ENCODE data around the gene NACC2.
"Not testable (repeated sequence)": the region's sequence is repeated elsewhere in the genome, so short reads cannot be mapped to it uniquely, and the experiment has no call there.

Gene NACC2

DNA sequence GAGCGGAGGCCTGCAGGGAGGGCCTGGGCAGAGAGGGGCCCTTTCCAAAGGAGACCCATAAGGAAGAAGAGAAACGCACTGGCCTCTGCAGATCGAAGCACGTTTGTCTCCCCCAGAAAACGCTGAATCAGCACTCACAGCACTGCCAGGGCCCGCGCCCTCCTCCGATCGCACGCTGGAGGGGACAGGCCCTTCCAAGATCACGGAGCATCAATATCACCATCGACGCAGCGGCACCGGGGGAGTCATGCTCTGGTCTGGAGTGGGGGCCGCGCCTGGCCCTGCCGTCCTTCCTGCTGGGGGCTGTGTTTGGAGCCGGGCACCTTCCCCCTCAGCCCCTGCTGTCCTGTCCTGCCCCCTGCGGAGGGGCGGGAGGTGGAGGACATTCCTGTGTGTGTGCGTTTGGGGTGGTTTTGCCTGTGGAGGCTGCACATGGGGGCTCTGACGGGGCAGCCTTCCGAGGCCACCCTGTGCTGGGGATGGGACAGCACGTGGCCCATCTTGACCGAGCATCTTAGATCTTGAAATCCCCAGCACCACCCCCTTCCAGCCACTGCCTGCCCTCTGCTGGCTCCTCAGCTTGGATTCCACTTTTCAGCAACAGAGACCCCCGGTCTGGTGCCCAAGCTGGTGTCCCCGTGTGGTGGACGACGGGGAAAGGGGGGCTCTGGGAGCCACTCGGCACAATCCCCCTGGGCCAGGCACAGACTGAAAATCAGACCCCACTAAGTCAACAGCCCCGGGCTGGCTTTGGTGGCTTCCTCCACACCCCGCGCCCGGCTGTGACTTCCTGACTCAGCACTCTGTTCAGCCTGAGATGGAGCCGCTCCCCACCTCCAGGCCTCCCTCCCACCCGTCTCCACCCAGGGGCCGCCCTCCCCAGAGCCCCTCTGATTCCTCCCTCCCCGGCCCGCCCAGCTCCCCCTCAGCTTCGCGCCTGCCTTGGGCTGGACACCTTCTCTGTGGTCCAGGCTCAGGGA, 15.3 kb upstream of the NACC2 start:
- DNase-seq (ENCODE audit: low read depth) = no peak

DNA sequence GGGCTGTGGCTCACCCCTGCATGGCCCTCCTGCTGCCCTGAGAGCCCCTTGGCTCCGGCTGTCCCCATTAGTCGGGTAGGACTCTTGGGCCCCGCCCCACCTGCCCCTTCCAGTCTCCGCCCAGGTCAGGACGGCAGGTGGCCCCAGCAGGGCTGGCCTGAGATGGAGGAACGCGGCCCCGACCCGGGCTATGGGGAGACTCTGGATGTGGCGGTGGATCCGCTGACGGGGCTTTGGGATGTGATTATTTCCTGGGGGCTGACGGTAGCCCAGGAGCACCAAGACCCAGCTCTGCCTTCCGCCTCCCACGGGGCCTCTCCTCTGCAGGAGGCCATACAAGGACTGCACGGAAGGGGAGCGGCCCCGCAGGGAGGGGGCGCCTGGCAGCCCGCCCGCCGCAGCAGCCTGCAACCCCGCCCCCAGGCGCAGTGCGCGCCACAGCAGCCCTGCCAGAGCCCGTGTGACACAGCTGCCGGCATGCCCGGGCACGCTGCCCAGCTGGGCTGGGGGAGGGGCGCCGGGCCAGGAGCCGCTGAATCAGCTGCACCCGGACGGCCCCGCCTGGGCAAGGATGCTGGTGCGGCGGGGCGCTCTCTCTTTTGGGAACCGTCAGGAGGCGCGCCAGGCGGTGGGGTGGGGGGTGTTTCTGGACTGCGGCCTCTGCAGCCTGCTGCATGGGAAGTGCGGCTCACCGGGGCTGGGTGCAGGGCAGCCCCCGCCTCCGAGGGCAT, 14.4 kb upstream of the NACC2 start:
- DNase-seq (ENCODE audit: low read depth) = peak; percentile 79

DNA sequence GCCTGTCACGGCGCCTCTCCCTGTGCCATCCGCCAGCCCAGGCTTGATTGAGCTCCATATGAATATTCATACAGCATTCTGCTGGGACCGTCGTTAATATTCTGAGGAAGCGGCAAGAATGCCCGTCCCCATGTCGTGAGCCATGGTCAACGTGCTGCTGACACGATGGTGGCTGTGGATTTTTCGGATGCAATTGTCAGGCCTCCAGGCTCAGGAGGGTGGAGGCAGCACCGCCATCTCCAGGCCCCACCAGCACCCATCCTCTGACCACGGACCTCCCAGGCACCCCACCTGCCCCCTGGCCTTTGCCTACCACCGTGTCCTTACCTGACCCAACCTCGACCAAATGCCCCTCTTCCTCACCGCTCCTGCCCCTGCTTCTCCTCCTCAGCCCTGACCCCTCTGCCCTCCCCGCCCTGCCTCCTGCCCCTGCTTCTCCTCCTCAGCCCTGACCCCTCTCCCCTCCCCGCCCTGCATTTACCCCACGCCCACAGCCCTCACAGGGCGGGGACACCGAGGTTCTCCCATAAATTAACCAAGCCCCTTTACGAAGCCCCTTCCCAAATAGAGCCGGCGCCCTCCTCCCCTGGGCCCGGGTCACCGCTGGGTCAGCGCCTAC, 13.7 kb upstream of the NACC2 start:
- DNase-seq (ENCODE audit: low read depth) = no peak

DNA sequence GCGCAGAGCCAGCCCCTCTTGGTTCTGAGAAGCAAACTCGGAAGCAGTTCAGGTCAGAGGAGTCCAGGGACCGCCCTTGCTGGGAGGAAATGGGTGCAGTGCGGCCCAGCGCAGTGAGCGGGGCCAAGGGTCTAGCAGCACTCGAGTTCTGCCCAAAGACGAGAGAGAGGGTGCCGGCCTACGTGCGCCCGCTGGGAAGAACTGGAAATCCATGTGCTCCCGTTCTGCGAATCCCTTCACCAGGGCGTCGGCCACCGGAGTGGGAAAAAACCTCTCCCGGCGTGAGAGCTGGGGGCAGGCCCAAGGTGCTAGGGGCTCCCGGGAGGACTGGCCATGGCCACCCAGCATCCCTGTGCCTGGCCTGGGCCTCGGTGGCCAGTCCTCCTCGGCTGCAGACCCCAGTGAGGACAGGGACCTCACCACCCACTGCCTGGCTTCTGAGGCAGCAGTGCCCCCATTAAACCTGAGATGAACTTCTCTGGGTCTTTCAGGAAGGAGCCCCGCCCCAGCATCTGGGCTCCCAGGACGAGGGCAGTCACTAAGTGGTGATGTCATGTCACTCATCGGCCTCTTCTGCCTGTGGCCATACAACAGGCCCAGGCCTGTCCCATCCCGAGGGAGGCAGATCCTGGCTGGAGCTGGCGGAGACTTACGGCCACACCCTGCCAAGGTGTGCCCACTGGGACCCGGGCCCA, 13.0 kb upstream of the NACC2 start:
- DNase-seq (ENCODE audit: low read depth) = no peak

DNA sequence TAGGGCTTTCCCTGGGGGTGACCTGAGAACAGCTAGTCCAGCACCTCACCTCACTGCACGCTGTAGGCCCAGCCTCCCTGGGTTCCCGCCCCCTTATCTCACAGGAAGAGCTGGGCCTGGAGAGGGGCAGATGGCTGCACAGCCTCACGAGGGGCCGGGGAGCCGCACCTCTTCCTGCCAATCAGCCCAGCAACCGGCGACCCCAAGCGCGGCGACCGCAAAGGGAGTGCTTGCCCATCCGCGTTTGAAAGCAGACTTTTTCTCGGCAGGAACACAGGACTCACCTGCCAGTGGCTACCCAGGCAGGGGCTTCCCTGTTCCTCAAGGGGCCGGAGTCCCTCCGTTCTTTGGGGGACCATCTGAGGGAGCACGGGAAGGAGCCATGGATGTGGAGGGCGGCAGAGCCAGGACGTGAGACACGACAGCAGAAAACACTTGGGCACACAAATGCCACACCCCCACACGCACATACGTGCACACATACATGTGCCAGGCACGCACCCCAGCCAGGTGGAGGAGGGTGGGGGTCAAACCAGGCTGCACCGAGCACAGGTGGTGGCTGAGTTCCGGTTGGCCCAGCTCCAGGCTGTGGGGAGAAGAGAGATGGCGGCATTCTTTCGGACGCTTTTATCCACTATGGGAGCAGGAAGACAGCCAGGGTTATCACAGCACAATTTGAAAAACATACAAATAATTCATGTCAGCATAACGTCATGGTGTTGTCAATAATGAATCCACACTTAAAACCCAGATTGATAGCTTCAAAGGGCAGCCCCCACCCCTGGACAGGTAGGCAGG, 12.3 kb upstream of the NACC2 start:
- no peak for DNase-seq (ENCODE audit: low read depth)

DNA sequence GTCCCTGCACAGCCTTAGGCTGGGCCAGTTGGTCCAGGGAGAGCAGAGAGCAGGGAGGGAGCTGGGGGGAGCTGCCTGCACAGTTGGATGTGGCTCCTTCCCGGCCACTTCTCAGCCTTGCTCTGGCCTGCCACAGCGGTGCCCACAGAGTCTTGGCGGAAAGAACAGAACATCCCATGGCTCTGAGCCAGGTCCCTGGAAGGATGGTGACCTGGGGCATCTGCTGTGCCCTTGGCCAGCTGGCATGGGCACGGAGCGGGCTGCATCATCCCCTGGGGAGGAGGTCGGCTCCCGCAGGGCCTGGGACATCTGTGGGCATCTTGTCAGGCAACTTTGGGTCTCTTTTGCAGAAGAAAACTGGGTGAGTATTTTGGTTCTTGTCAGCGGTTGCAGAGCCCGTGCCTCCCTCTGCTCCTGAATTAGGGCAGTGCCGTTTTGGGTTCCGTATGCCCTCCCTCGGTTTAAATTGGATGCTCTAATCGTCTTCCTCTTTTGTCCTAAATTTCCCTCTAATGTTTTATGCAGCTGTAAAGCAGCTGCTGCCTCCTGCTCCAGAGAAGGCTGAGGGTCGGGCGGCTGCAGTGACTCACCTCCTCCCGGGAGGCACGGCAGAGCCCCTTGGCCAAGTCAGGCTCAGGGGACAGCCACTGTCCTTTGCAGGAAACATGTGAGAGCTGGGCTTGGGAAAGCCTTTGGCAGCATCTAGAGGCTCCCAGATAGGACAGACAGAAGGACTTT, 10.5 kb upstream of the NACC2 start:
- no peak for DNase-seq (ENCODE audit: low read depth)

DNA sequence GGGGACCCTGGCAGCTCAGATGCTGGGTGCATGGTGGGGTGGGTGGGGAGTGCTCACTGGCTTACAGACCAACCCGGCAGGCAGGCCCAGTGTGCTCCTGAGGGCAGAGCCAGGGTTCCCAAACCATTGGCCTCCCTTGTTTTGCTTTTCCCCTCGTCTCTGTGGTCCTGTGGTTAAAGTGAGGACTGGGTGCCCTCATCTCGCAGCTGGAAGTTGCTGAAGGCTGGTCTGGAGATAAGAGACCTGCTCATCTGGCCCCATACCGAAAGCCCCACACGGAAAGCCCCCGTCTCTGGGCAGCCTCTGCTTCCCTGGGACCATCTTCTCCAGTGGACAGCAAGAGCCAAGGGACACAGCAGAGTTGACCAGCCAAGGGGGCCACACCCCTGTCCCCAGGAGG, 9.8 kb upstream of the NACC2 start:
- no peak for DNase-seq (ENCODE audit: low read depth)

DNA sequence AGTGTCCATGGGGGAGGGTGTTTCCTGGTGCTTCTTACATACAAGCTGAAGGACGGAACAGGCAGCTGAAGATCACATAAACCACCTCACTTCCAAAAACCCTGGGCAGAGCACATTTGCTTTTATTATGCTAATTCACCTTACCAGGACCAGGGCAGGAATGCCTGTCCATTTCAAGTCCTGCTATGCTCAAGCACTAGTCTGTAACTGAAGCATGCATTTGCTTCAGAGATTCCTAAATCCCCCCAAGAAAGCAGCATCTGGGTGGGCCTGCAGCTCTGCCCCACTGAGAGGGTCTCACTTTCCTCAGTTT, 9.4 kb upstream of the NACC2 start:
- DNase-seq (ENCODE audit: low read depth) = no peak

DNA sequence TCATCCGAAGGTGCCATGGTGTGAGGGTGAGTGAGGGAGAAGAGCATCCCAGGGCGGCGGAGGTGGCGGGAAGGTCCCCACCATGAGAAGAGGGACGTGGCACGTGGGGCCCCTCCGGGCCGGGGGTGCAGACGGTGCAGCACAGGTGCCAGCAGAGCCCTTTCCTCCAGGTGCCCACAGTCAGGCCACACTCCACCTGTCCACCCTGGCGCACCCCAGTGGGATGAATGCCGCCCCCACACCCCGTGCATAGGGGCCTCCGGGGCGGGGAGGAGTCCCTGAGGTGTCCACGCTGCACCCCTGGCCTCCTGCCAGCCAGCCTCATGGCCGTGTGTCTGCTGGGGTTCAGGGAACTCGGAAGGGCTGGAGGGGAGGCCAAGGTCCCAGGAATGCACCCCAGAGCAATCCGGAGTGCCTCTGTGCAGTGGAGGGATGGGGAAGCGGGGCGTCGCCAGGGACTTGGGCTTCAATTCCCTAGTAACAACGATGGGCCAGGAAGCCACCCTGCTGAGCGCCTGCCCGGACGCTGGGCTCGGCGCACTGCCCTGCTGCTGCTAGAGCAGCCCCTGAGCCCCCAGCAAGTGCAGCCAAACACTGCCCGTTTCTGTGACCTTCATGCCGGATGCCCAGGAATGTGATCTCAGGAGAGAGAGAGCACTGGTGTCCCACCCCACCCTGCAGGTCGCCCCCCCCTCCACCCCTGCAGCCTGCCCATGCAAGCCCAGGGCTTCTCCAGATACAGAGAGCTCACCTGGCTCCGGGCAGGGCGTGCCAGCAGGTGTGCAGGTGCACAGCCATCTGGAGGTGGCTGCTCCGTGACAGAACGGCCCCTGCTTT, 8.8 kb upstream of the NACC2 start:
- DNase-seq (ENCODE audit: low read depth) = no peak

DNA sequence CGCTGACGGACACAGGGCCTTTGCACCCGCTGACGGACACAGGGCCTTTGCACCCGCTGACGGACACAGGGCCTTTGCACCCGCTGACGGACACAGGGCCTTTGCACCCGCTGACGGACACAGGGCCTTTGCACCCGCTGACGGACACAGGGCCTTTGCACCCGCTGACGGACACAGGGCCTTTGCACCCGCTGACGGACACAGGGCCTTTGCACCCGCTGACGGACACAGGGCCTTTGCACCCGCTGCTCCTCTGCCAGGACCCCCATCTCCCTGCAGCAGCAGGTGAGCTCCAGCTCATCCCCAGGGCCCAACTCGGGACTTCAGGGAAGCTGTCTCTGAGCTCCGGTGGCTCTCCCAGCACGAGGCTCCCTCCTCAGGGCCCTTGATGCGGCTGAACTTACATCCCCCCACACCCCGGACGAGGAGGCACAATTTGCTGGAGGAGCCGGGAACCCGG, 6.6 kb upstream of the NACC2 start:
- DNase-seq (ENCODE audit: low read depth) = not testable (repeated sequence)

DNA sequence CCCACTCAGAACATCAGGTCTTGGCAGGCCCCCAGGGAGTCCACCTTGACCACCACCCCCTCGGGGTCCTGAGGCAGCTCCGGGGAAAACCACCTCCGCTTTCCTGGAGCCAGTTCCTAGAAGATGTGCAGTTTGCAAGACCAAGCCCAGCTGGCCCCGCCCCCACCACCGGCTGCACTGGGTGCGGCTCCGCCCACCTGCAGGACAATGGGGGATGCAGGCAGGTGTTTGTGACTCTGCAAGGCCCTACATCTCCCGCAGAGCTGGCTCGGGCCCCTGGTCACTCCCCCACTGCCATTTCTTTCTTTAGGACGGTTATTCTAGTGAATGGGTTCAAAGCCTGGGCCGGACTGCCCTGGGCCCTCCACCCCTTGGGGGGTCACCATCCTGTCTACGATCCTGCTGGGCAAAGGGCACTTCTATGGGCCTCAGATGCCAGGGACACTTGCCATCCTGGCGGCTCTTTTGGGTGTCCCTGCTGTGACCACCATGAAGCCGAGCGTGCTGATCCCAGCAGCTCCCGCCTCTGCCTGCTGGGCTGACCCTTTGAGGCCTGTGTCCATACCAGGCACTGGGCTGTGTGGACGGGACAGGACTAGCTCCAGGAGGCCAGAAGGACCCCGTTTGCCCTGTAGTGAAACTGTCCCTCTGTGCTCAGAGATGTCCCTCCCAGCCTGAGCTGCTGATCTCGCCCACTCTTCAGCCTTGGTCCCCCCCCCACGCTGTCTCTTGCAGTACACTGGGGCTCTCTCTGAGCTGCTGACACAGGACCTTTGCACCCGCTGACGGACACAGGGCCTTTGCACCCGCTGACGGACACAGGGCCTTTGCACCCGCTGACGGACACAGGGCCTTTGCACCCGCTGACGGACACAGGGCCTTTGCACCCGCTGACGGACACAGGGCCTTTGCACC, 5.9 kb upstream of the NACC2 start:
- no peak for DNase-seq (ENCODE audit: low read depth)

DNA sequence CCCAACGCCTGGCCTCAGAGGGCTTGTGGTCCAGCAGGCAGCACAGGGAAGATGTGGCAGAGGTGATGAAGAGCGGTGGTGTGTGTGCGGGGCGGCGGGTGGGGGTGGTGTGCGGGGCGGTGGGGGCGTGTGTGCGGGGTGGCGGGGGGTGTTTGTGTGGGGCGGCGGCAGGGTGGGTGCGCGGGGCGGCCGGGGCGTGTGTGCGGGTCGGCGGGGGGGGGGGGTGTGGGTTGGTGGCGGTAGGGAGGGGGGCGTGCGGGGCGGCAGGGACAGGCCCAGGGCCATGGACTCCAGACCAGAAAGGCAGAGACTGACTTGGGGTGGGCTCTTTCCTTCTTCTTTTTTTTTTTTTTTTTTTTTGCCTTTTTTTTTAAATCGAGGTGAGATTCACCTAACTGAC, 4.5 kb upstream of the NACC2 start:
- DNase-seq (ENCODE audit: low read depth) = no peak

DNA sequence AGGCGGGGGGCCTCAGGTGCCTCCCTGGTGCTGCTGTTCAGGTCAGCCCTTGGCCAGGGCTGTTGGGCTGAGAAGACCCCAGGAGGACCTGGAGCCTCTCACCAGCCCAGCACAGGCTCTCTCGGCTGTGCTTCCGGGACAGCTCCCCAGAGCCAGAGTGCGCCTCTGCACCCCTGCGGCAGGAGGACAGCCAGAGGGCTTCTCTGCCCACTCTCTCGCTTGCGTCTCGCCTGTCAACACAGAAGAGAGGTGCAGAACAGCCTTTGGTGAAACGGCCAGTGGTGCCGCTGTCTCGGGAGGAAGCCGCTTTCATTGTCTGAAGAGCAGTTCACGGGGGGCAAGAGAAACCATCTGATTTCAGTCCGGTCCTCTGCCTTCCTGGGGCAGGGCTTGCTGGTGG, 3.8 kb upstream of the NACC2 start:
- no peak for DNase-seq (ENCODE audit: low read depth)

DNA sequence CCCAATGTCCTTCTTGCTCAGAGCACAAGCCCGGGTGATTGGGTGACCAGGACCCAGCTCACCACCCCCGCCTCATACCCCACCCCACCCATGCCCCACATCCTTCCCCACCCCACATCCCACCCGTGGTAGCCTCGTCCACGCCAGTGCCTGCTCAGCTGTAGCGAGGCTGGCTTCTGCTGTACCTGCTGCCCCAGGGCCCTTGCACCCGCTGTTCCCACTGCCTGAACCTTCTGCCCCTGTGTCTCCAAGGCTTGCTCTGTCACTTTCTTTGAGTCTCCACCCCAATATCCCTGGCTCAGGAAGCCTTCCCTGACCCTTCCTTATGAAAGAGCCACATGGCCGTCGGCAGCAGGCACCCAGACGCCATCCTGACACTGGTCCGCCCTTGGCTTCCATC, 3.1 kb upstream of the NACC2 start:
- DNase-seq (ENCODE audit: low read depth) = no peak

DNA sequence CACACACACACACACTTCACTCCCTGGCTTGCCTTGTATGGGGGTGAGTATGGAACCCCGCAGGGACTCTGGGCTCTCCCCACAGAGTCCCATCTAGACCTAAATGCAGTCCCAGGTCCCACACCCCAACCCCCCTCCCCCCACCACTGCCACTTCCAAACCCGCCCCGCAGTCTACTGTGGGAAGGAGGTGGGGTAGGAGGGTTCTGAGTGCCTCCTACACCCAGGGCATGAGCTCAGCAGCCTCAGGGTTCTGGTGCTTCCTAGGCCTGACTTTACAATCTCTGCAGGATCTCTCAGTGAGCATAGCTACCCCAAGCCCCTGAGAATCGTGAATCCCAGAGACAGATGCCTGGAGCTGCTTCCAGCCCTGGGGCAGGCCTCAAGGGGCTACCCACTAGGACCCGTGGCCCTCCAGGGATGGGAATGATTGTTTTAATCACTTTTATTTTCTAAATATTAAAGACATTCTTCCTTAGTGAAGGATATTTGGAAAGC, 1.5 kb upstream of the NACC2 start:
- DNase-seq (ENCODE audit: low read depth) = no peak

DNA sequence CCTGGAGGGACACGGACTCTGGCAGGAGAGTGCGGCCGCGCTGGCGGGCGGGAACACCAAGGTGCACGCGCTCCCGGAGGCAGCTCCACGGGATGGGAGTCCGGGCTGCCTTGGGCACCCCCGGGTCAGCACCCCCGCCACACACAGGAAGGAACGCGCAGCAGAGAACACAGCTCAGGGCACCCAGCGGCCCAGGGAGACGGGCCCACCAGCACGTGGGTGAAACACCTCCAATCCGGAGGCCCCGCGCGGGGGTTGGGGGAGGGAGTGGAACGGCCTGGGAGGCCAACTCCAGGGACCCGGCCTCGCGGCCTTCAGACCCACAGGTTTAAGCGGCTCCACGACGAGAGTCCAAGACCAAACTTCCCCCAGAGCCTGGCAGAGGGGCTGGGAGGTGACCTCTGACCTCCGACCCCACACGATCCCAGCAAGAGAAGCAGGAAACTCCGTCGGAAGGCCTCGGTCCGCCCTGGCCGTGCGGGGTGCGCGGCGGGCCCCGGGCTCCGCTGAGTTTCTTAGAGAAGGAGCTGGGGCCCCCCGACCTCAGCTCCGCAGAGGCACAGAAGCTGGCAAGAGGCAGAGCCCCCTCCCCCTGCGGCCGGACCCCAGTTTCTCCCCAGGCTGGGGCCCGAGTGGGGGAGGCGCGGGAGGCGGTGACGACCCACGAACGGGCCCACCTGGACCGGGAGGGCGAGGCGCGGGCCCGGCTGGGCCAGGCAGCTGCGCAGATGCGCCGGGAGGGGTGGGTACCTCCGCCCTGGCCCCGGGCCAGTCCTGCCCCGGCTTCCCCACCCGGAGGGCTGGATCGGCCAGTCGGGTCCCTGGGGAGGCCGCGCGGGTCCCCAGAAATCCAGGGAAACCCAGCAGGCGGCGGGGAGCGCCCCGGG, 851 bp downstream of the NACC2 start:
- DNase-seq (ENCODE audit: low read depth) = no peak

DNA sequence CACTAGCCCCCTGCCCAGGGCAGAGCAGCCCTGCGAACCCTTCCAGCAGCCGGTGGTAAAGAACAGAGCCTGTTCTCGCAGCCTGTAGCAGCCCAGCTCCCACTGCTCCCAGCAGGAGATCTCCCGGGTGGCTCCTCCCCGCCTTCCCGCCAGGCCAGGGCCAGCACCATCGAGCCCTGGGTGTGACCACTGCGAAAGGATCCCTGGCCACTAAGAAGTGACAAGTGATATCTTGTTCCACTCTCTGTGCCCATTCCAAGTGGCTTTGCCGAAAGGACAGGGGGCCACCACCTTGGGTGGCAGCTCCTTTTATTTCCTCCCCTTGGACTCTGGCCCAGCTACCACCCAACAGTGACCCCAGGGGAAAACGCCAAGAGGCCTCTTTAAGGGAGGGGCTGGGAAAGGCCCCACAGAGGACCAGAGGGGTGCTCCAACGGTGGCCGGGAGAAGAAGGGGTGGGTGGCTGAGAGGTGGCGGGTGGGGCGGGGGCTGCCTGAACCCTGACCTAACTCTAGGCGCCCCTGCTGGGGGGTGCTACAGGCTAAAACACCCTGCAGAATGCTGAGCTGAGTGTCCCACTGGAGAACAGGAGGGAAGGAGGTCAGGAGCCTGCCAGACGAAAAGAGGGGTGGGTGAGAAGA, 1.6 kb downstream of the NACC2 start:
- DNase-seq (ENCODE audit: low read depth) = no peak
